HG03064 (cell line): Measurements from ENCODE around the gene FIGNL2.

Experiments
- ATAC-seq: cut with Tn5 transposase; IDR thresholded peaks from one replicate; pipeline ENCODE4 v1.9.1; 2021; ENCODE audit warnings: low read depth; ENCODE audit not compliant: unreplicated experiment

Gene FIGNL2

GRCh38 chr12:51777973-51778372, 70.5 kb downstream of the FIGNL2 start:
- ATAC-seq, result no peak

DNA sequence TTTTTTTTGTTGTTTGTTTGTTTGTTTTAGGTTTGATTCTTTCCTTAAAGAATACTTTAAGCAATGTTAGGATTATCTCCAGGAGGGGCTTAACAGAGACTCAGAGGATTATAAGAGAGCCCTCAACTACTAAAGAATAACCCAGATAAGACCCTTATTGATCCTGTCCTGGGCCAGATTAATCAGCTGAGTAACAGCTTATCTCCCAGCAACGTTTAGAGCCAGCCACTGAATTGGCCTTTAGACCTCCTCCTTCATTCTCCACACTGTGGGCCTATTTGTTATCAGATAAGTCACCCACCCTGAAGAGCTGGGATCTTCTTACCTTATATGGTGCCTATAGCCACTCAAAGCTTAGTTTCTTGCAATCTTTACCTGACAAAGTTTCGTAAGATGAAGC, 71.1 kb downstream of the FIGNL2 start:
- no peak for ATAC-seq

DNA sequence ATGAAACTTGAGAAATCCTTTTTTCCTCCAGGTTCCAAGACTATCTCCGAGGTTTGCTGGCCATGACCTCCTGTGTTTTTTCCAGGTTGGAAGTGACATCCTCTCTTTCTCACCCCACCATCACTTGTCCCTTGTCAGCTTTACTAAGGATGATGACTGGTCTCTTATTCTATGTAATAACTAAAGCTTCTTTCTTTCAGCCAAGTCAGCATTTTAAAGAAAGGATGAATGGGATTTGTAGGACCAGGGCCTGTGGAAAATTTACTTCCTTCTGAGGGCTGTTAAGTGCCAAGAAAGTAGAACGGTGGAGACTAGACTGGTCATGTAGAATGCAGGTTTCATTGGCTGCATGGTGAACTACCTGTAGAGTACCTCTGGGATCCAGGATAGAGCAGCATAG, 73.6 kb downstream of the FIGNL2 start:
- no peak for ATAC-seq

- ATAC-seq, result no peak
These were observed 75.2 kb downstream of the FIGNL2 start for GRCh38 chr12:51773145-51773869.

DNA sequence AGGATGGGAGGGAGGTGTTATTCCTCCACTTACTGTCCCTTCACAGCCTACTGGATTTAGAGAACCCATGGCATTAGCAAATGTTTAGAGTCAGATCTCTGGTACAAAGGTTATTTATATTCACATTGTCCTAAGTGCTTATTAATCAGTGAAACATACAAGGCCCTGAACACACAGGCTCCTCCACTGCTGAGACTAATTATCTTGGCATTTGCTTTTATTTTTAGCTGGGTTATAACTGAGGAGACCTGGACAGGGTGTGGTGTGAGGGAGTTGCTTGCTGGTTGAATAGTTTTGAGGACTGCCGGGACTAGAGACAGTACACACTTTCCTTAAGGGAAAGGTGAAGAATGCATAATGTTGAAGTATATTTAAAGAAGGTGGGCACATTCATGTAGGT, 77.5 kb downstream of the FIGNL2 start:
- ATAC-seq, result no peak
